22Rv1 (cell line): ENCODE data around the gene BCAS1.

ENCODE experiments used
- ZFX ChIP-seq: fragments of 450-650 bp; IDR thresholded peaks from 2 replicates; pipeline ENCODE4 v1.6.1; 2017; ENCODE audit warnings: antibody characterized with exemption, borderline replicate concordance
- TF ChIP-seq, protein P1 (sequence below): fragments of 450-650 bp; IDR thresholded peaks from 2 replicates; pipeline ENCODE4 v1.5.1; 2017; ENCODE audit warnings: mild to moderate bottlenecking

DNA sequence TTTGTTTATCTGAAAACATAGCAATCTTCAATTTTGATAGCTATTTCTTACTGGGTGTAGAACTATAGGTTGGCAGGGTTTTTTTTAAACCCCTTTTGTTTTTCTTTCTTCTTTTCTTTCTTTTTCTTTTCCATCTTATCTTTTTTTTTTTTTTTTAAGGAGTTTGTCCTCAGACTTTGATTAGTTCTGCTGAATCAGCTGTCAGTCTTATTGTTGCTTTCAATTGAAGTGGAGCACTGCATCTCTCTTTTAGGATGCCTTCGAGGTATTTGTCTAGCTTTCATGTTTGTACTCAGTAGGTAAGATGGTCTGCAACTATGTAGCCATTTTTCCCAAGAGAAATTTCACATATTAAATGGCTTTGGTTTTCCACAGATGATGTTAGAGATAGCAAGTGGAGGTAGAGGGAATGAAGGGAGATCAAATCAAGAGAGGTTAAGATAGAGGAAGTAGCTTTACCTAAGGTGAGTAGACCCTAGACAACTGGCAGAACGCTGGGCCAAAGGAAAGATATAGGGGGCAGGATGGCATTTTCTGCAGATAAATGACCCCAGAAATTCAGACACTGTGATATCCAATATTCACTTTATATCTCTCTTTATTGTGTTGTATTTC lies 137.1 kb downstream of the BCAS1 start:
- TF ChIP-seq, protein P1, sequence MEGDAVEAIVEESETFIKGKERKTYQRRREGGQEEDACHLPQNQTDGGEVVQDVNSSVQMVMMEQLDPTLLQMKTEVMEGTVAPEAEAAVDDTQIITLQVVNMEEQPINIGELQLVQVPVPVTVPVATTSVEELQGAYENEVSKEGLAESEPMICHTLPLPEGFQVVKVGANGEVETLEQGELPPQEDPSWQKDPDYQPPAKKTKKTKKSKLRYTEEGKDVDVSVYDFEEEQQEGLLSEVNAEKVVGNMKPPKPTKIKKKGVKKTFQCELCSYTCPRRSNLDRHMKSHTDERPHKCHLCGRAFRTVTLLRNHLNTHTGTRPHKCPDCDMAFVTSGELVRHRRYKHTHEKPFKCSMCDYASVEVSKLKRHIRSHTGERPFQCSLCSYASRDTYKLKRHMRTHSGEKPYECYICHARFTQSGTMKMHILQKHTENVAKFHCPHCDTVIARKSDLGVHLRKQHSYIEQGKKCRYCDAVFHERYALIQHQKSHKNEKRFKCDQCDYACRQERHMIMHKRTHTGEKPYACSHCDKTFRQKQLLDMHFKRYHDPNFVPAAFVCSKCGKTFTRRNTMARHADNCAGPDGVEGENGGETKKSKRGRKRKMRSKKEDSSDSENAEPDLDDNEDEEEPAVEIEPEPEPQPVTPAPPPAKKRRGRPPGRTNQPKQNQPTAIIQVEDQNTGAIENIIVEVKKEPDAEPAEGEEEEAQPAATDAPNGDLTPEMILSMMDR = no peak
- TF ChIP-seq ZFX = no peak
